ENCODE results near the gene RBM6.

DNA sequence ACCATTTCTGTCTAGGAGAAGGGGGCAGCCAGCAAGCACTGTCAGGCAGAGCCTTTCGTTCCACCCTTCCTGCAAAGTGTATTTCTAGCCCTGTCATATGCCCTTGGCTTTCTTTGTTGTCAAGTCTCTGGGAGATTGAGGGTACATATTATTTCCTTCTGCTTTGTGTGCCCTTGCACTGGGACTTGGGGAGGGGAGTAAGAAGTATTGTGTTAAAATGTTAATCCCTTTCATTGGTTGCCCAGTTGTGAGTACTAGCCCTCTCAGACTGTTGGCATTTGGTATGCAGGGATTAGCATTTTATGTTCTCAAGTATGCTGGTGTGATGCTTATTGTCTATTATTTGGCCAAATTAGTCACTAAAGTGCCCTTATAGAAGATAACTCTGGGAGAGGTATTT lies 63.9 kb downstream of the RBM6 start:
- TF ChIP-seq, protein P1, sequence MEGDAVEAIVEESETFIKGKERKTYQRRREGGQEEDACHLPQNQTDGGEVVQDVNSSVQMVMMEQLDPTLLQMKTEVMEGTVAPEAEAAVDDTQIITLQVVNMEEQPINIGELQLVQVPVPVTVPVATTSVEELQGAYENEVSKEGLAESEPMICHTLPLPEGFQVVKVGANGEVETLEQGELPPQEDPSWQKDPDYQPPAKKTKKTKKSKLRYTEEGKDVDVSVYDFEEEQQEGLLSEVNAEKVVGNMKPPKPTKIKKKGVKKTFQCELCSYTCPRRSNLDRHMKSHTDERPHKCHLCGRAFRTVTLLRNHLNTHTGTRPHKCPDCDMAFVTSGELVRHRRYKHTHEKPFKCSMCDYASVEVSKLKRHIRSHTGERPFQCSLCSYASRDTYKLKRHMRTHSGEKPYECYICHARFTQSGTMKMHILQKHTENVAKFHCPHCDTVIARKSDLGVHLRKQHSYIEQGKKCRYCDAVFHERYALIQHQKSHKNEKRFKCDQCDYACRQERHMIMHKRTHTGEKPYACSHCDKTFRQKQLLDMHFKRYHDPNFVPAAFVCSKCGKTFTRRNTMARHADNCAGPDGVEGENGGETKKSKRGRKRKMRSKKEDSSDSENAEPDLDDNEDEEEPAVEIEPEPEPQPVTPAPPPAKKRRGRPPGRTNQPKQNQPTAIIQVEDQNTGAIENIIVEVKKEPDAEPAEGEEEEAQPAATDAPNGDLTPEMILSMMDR (IDR thresholded peaks at IDR 0.05; ENCODE audit: insufficient read depth, low read depth, low read length), result no peak
- TF ChIP-seq EZH2 (IDR thresholded peaks at IDR 0.05; ENCODE audit: insufficient read depth, low read length), result no peak

Measured in astrocyte (in vitro differentiated cells and primary cell).